SU-DHL-6 (cell line): ENCODE data around the gene PCYT2.

Experiments
- H2AFZ ChIP-seq: fragments of 200-600 bp; sonication (generic); 2 replicates; pipeline ENCODE4 v1.6.1; 2014; ENCODE audit warnings: low read depth, mild to moderate bottlenecking, moderate library complexity, mixed read lengths, antibody characterized with exemption, low read length; ENCODE audit not compliant: severe bottlenecking
- H3F3A ChIP-seq: fragments of 200-600 bp; shearing (Covaris generic); 2 replicates; pipeline ENCODE4 v1.6.0; 2016; ENCODE audit warnings: antibody characterized with exemption, mild to moderate bottlenecking; ENCODE audit not compliant: insufficient read depth
- H3K27ac ChIP-seq: fragments of 200-600 bp; sonication (generic); 2 replicates; pipeline ENCODE4 v1.5.1; 2016; ENCODE audit warnings: low read depth, mild to moderate bottlenecking, low read length, moderate library complexity, mixed read lengths
- H3K27me3 ChIP-seq: fragments of 200-600 bp; sonication (generic), shearing (Covaris generic); 2 replicates; pipeline ENCODE4 v1.6.0; 2014; ENCODE audit warnings: mild to moderate bottlenecking, low read length
- H3K36me3 ChIP-seq: fragments of 200-600 bp; sonication (generic); 2 replicates; pipeline ENCODE4 v1.6.1; 2014; ENCODE audit warnings: mild to moderate bottlenecking, low read length, mixed read lengths
- H3K4me2 ChIP-seq: fragments of 300-600, 200-600 bp; shearing (Covaris generic), sonication (generic); 2 replicates; pipeline ENCODE4 v1.6.0; 2014; ENCODE audit warnings: low read length, low read depth, mild to moderate bottlenecking; ENCODE audit not compliant: poor library complexity, severe bottlenecking
- H3K4me3 ChIP-seq: fragments of 200-600 bp; sonication (generic); 2 replicates; pipeline ENCODE4 v1.5.1; 2014; ENCODE audit warnings: antibody characterized with exemption, low read length, mild to moderate bottlenecking, mixed read lengths; ENCODE audit not compliant: insufficient read depth, poor library complexity, severe bottlenecking
- H3K79me2 ChIP-seq: fragments of 200-600 bp; sonication (generic); 2 replicates; pipeline ENCODE4 v1.6.1; 2014; ENCODE audit warnings: mild to moderate bottlenecking, low read length, moderate library complexity; ENCODE audit not compliant: insufficient read depth
- H3K9ac ChIP-seq: fragments of 200-600 bp; sonication (generic); 2 replicates; pipeline ENCODE4 v1.7.0; 2014; ENCODE audit warnings: mild to moderate bottlenecking, low read length
- H3K9me2 ChIP-seq: fragments of 200-600 bp; sonication (generic); replicated peaks from 2 replicates; pipeline ENCODE4 v1.6.1; 2014; ENCODE audit warnings: low read length; ENCODE audit not compliant: insufficient read depth
- H3K9me3 ChIP-seq: fragments of 200-600 bp; sonication (generic); 2 replicates; pipeline ENCODE4 v1.6.1; 2014; ENCODE audit warnings: low read length, mixed read lengths; ENCODE audit not compliant: insufficient read depth
- H4K20me1 ChIP-seq: fragments of 200-600 bp; sonication (generic); 2 replicates; pipeline ENCODE4 v1.6.1; 2014; ENCODE audit warnings: low read depth, mild to moderate bottlenecking, antibody characterized with exemption, low read length, moderate library complexity, mixed read lengths
- CTCF ChIP-seq: fragments of 200-600 bp; sonication (generic); IDR thresholded peaks from one replicate; pipeline ENCODE4 v1.5.1; 2017; ENCODE audit warnings: antibody characterized with exemption, mild to moderate bottlenecking, low read length, moderate library complexity; ENCODE audit not compliant: insufficient read depth, poor library complexity, severe bottlenecking
- EZH2phosphoT487 ChIP-seq: fragments of 200-600 bp; sonication (generic), shearing (Covaris generic); conservative IDR thresholded peaks from 2 replicates; pipeline ENCODE4 v1.6.1; 2018; ENCODE audit warnings: mild to moderate bottlenecking, antibody characterized with exemption, low read length, moderate library complexity, mixed read lengths

PCYT2 gene

GRCh38 chr17:81890447-81891302, 20.5 kb downstream of the PCYT2 start:
- Histone ChIP-seq H3K27ac (peak overlapping the region; percentile 84), H3K9me2 (no peaks in the 10 kb centered on the region), H3K4me2 (peak overlapping the region; percentile 86), H3K27me3 (no peaks in the 10 kb centered on the region), H3K79me2 (peaks cover 64% of the 10 kb centered on the region), H3F3A (peaks cover 13% of the 10 kb centered on the region), H3K36me3 (peaks cover 30% of the 10 kb centered on the region), H4K20me1 (peaks cover 4% of the 10 kb centered on the region; the same call in 1 of the 2 replicates), H3K9ac (peak overlapping the region; percentile 97), H3K4me3 (peak overlapping the region; percentile 82), H2AFZ (no peak overlapping the region), H3K9me3 (no peaks in the 10 kb centered on the region)
- TF ChIP-seq CTCF (no peak), EZH2phosphoT487 (no peak)

- Histone ChIP-seq H3K4me3 (peak overlapping the region; percentile 82), H3K9ac (peak overlapping the region; percentile 97), H2AFZ (no peak overlapping the region), H3K36me3 (peaks cover 30% of the 10 kb centered on the region), H3K9me3 (no peaks in the 10 kb centered on the region), H3K9me2 (no peaks in the 10 kb centered on the region), H3K27me3 (no peaks in the 10 kb centered on the region), H3K27ac (no peak overlapping the region), H3K4me2 (peak overlapping the region; percentile 86), H3K79me2 (peaks cover 68% of the 10 kb centered on the region), H3F3A (peaks cover 13% of the 10 kb centered on the region), H4K20me1 (peaks cover 4% of the 10 kb centered on the region; the same call in 1 of the 2 replicates)
- TF ChIP-seq EZH2phosphoT487 (no peak), CTCF (no peak)
Measured at GRCh38 chr17:81889602-81890001, 21.6 kb downstream of the PCYT2 start.

- TF ChIP-seq EZH2phosphoT487 (no peak), CTCF (no peak)
- peaks cover 68% of the 10 kb centered on the region for H3K79me2 ChIP-seq
- no peaks in the 10 kb centered on the region for H3K27me3 ChIP-seq
- H3K36me3 ChIP-seq = peaks cover 30% of the 10 kb centered on the region
- no peak overlapping the region for H3K27ac ChIP-seq
- no peaks in the 10 kb centered on the region for H3K9me2 ChIP-seq
- H2AFZ ChIP-seq = no peak overlapping the region
- H3K4me2 ChIP-seq = no peak overlapping the region
- H3K9me3 ChIP-seq = no peaks in the 10 kb centered on the region
- peaks cover 13% of the 10 kb centered on the region for H3F3A ChIP-seq
- H4K20me1 ChIP-seq = peaks cover 4% of the 10 kb centered on the region; the same call in 1 of the 2 replicates
- H3K9ac ChIP-seq = no peak overlapping the region
- H3K4me3 ChIP-seq = no peak overlapping the region
Measured at GRCh38 chr17:81888988-81889595, 22.1 kb downstream of the PCYT2 start.
